Hematopoietic multipotent progenitor cell treated with erythropoietin and hydrocortisone succinate and interleukin-3 and kit ligand, for 4 days (in vitro differentiated cells): ENCODE data around the gene ACAN.

ENCODE experiments used
- DNase-seq: peaks from one replicate; pipeline ENCODE4 v3.0.0-alpha.2; 2015

The ACAN gene

GRCh38 chr15:88844749-88845386 is 41.6 kb downstream of the ACAN start:
- no peak for DNase-seq

DNA sequence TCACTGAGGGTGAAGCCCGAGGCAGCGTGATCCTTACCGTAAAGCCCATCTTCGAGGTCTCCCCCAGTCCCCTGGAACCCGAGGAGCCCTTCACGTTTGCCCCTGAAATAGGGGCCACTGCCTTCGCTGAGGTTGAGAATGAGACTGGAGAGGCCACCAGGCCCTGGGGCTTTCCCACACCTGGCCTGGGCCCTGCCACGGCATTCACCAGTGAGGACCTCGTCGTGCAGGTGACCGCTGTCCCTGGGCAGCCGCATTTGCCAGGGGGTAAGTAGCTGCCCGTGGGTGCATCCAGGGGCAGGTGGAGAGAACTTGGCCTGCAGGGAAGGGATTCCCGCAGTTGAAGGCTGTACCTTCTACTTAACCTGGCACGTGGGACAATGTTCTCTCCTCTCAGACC is 42.4 kb downstream of the ACAN start:
- no peak for DNase-seq

DNA sequence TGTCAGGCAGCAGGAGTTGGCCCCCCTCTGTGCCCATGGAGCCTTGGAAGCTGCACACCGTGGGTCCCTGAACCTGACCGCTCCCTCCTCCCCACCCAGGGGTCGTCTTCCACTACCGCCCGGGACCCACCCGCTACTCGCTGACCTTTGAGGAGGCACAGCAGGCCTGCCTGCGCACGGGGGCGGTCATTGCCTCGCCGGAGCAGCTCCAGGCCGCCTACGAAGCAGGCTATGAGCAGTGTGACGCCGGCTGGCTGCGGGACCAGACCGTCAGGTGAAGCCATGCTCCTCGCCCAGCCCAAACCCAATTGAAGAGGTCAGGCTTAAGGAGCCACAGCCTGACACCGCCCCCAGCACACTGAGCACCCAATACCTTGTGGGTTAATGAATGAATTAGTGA is 43.9 kb downstream of the ACAN start:
- DNase-seq: no peak

- DNase-seq: no peak
Measured at GRCh38 chr15:88848203-88848602, 45.0 kb downstream of the ACAN start.

DNA sequence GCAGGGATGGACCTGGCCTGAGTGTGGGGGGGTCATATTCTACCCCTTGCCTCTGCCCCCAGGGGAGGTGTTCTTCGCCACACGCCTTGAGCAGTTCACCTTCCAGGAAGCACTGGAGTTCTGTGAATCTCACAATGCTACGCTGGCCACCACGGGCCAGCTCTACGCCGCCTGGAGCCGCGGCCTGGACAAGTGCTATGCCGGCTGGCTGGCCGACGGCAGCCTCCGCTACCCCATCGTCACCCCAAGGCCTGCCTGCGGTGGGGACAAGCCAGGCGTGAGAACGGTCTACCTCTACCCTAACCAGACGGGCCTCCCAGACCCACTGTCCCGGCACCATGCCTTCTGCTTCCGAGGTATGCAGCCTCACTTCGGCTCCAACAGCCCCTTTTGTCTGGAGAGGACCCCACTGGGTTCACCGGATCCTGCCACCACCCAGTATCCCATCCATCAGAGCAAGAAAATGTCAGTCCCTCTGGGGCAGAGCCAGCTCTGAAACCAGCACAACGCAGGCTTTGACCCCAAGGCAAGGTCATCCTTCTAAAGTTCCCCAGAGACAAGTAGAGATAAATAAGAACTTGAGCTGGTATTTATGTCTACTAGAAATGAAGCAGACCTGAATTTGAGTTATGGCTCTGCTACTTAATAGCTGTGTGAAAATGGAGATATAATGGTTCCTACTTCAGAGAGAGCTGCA is 46.3 kb downstream of the ACAN start:
- no peak for DNase-seq

DNA sequence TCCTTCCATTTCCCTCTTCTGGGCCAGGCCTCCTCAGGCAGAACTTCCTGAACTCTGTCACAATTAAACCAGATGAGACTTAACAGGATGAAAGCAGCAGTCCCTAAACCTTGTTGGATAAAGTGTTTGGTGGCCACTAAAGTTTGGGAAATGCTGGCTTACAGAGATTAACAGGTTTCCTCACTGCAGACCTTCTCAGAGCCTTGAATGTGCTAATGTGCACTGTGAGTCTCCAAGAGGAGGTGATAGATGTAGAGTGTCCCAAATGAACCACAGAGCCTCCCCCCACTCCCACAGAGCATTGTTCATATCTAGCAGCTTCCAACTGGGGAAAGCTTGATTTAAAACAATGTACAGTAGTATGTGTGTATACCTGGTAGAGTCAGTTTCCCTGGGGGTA is 49.2 kb downstream of the ACAN start:
- no peak for DNase-seq

DNA sequence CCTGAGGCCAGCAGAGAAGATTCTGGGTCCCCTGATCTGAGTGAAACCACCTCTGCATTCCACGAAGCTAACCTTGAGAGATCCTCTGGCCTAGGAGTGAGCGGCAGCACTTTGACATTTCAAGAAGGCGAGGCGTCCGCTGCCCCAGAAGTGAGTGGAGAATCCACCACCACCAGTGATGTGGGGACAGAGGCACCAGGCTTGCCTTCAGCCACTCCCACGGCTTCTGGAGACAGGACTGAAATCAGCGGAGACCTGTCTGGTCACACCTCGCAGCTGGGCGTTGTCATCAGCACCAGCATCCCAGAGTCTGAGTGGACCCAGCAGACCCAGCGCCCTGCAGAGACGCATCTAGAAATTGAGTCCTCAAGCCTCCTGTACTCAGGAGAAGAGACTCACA is 55.7 kb downstream of the ACAN start:
- no peak for DNase-seq

- no peak for DNase-seq
Measured at GRCh38 chr15:88859550-88859949, 56.3 kb downstream of the ACAN start.

GRCh38 chr15:88860212-88860611 is 57.0 kb downstream of the ACAN start:
- DNase-seq: no peak

DNA sequence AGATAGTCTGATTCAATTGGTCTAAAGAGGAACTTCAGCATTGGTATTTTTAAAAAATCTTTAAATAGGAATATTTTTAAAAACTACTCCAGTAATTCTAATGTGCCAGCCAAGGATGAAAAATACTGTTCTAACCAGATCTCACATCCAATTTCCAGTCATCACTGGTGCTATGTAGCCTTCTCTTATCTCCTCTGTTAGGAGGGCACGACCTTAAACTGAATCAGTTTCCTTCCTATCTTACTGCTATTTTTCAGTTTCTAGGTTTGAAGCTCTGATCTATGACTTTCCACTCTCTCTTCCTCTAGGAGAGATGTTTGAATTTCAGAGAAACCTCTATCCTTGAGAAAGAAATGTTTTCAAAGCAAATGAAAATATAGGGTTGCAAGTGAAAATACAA is 60.2 kb downstream of the ACAN start:
- DNase-seq: no peak

DNA sequence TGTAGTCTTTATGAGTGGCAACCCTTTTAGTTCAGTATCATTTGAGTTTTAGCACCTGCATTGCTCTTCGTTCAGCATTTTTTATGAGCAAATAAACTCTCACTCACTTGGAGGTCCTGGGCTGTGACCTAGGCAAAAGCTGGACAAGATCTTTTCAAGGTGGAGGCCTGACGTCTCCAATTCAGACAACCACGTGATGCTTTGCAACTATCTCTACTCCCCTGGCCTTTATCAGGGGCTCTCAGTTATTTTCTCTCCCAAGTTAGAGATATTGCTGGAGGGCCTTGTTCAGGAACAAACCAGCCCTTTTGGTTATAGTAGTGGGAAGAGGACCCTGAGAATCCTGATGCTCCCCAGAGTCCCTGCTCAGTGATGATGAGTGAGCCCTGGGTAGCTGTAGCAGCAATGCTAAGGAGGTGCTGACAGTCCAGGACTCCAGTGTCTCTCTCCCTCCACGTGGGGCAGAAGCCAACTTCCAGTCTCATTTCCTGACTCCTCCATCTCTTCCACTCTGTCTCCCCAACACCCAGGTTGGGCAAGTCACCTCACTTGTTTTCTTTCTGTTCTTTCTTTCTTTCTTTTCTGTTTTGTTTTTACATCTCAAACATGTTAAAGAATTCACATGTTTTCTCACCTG is 61.7 kb downstream of the ACAN start:
- no peak for DNase-seq

- no peak for DNase-seq
Measured at GRCh38 chr15:88865498-88866099, 62.4 kb downstream of the ACAN start.

DNA sequence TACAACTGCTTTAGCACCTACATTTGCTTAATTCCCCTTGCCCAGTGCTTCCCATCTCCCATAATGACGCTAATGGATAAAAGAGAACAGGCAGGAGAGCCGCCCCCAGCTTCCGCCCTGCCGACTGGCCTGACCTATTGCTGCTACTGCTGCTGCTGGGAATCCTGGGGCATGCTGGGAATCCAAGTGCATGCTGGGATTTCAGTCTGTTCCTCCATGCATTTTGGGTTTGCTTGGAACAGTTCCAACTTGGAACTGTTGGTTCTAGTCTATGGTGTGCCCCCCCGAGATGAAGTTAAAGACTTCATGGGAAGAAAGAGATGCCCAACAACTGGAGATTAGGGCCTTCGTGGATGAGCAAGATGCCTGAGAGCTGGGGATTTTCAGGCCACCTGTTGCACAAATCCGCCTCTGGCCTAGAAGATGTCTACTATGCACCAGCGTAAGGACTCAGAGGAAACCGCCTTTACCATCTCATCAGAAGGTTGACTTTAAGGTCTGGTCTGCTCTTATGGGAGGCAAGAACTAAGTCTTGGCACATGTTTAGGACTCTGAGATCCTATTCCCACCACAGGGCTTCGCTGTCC is 63.2 kb downstream of the ACAN start:
- DNase-seq: no peak

- no peak for DNase-seq
Measured at GRCh38 chr15:88871313-88871712, 68.1 kb downstream of the ACAN start.

GRCh38 chr15:88872106-88872505 is 68.9 kb downstream of the ACAN start:
- DNase-seq: no peak

- DNase-seq: no peak
Measured at GRCh38 chr15:88872706-88873105, 69.5 kb downstream of the ACAN start.

DNA sequence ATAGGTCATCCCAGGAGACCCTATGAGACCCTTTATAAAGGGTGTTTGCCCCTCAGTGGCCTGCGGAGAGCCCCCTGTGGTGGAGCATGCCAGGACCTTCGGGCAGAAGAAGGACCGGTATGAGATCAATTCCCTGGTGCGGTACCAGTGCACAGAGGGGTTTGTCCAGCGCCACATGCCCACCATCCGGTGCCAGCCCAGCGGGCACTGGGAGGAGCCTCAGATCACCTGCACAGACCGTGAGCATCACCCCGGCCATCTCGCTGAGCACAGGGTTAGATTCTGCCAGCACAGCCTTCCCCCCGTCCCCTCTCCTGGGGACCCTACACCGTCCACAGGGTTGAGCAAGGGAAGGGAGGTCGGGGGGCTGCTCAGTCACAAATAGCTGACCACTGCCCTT is 70.5 kb downstream of the ACAN start:
- no peak for DNase-seq

GRCh38 chr15:88874275-88874674 is 71.0 kb downstream of the ACAN start:
- no peak for DNase-seq

- no peak for DNase-seq
Measured at GRCh38 chr15:88874684-88875083, 71.4 kb downstream of the ACAN start.

GRCh38 chr15:88876573-88876972 is 73.3 kb downstream of the ACAN start:
- DNase-seq: no peak

GRCh38 chr15:88877415-88877814 is 74.2 kb downstream of the ACAN start:
- DNase-seq: no peak

DNA sequence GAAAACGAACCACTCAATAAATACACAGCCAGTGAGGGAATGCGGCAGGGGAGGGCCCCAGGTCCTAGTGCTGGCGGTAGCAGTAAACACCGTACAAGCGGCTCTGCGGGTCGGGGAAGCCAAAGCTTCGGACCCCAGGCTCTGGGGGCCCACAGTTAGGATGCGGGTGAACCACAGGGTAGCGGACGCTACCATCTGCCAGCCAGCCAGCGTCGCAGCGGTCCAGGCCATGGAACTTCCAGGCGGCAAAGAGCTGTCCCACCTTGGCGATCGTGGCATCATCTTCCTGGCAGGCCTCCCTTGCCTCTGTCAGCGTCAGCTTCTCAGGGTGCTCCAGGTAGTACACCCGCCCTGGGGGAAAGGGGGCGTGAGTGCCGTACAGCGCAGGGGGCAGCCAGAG is 74.7 kb downstream of the ACAN start:
- no peak for DNase-seq

- peak; percentile 72 for DNase-seq
Measured at GRCh38 chr15:88878720-88879184, 75.5 kb downstream of the ACAN start.
